ENCODE data around the gene SNTA1. TPM values are rescaled to one million over a fixed set of nuclear protein-coding genes. Genes with fewer than 3 reads are reported as not detected.

The SNTA1 gene
- total RNA-seq, 1 experiment from 2014 or later = 9.9 TPM

GRCh38 chr20:33480048-33480447 lies 36.5 kb upstream of the SNTA1 start:
- Histone ChIP-seq H3T11ph (ENCODE audit: low read length) (no peak overlapping the region), H4K8ac (replicated peaks; ENCODE audit: insufficient read length, low read depth, low read length) (no peak overlapping the region), H3K4ac (ENCODE audit: low read depth, low read length) (no peak overlapping the region), H2AFZ (ENCODE audit: low read length) (no peak overlapping the region), H3K9me3 (ENCODE audit: control insufficient read depth, low read depth, low read length) (no peaks in the 10 kb centered on the region), H2BK15ac (ENCODE audit: low read depth, low read length) (no peak overlapping the region), H3K18ac (ENCODE audit: insufficient read length, low read depth, low read length) (no peak overlapping the region), H2BK5ac (ENCODE audit: insufficient read length, low read length) (no peak overlapping the region), H2BK20ac (ENCODE audit: low read depth, low read length, poor library complexity, severe bottlenecking) (no peak overlapping the region), H4K20me1 (ENCODE audit: control insufficient read depth, insufficient read depth, insufficient read length) (no peaks in the 10 kb centered on the region), H3K4me1 (ENCODE audit: insufficient read depth, low read length) (no peaks in the 10 kb centered on the region; the same call in 1 of the 2 replicates), H4K5ac (ENCODE audit: insufficient read length, low read depth, low read length) (no peak overlapping the region), H4K91ac (ENCODE audit: insufficient read length, low read depth, low read length) (no peak overlapping the region), H3K27ac (ENCODE audit: insufficient read length, low read depth, low read length) (no peak overlapping the region), H2BK120ac (ENCODE audit: low read depth, low read length, poor library complexity, severe bottlenecking) (no peak overlapping the region), H3K23me2 (ENCODE audit: insufficient read length, low read depth, low read length, poor library complexity, severe bottlenecking) (no peaks in the 10 kb centered on the region), H3K56ac (ENCODE audit: insufficient read length, low read depth, low read length) (no peak overlapping the region), H3K79me2 (ENCODE audit: insufficient read depth, low read length) (no peaks in the 10 kb centered on the region), H3K4me2 (ENCODE audit: insufficient read depth, insufficient read length, low read length) (no peak overlapping the region), H2AK5ac (ENCODE audit: insufficient read length, low read length) (no peak overlapping the region), H3K23ac (ENCODE audit: insufficient read length, low read depth, low read length) (no peak overlapping the region), H3K27me3 (ENCODE audit: insufficient read depth, low read length) (no peaks in the 10 kb centered on the region), H3K79me1 (ENCODE audit: insufficient read depth, low read depth, low read length, poor library complexity, severe bottlenecking) (no peaks in the 10 kb centered on the region), H3K14ac (ENCODE audit: insufficient read depth, low read length) (no peak overlapping the region), H2BK12ac (ENCODE audit: insufficient read length, low read depth, low read length) (no peak overlapping the region), H3K9ac (ENCODE audit: extremely low read depth, insufficient read length, low read length) (no peak overlapping the region)
- H3K4me1 Mint-ChIP-seq = peaks cover 34 to 35% of the 10 kb centered on the region in 2 experiments
- DNase-seq = no peak
- TF ChIP-seq CTCF (conservative IDR thresholded peaks at IDR 0.05) = no peak
- H3K9me3 Mint-ChIP-seq = no peaks in the 10 kb centered on the region
- WGBS (ENCODE audit: extremely low coverage, insufficient read length, low lambda C conversion rate) = no CpG with 5 or more reads among the region's 5 CpGs
- H3K27me3 Mint-ChIP-seq (ENCODE audit: low read depth) = no peaks in the 10 kb centered on the region
- no peak overlapping the region for H3K4me3 Mint-ChIP-seq
- H3K27ac Mint-ChIP-seq = peak overlapping the region in 1 of 3 experiments; percentile 25; a peak in 1 of 7 replicates
- H3K36me3 Mint-ChIP-seq (ENCODE audit: insufficient read depth in 1 of 3, low read depth in 3 of 3) = no peaks in the 10 kb centered on the region; a peak in 1 of 7 replicates

Measured in H9 (cell line).